ENCODE data around the gene EPHB1. TPM values are rescaled to one million over a fixed set of nuclear protein-coding genes. Genes with fewer than 3 reads are reported as not detected.
"Not testable (repeated sequence)": the region's sequence is repeated elsewhere in the genome, so short reads cannot be mapped to it uniquely, and the experiment has no call there.

Gene EPHB1
- polyA plus RNA-seq, 1 experiment = 0.11 TPM

DNA sequence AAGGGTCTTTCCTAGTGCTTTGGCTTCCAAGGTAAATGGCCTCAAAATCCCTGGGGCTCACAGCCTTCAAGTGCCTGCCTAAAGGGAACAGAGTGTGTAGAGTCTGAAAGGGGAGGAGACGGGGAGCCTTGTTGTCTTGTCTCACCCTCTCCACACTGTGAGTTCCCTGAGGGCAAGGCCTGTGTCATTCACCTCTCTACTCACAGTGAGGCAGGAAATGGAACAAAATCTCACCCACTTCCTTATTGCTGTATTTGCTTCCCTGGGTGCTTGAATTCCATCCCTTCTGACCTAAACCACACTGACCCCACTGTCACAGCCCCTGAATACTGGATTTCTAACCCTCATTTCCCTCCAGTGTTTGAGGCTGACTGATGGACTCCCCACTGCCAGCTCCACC is 197.5 kb downstream of the EPHB1 start:
- no peak for DNase-seq (ENCODE audit: low read depth, low spot score)
- no peaks in the 10 kb centered on the region for H3K27me3 ChIP-seq (ENCODE audit: control insufficient read depth, insufficient read depth, low read length)
- ChIA-PET CTCF (no interaction called here), POLR2A (no interaction called here)
- no peaks in the 10 kb centered on the region for H3K9me3 ChIP-seq (ENCODE audit: control insufficient read depth, insufficient read depth, low read length)
- no peak overlapping the region for H3K4me3 ChIP-seq (ENCODE audit: low read depth, low read length)
- no peak overlapping the region for H3K27ac ChIP-seq (ENCODE audit: low read depth, low read length)
- TF ChIP-seq, protein P1, sequence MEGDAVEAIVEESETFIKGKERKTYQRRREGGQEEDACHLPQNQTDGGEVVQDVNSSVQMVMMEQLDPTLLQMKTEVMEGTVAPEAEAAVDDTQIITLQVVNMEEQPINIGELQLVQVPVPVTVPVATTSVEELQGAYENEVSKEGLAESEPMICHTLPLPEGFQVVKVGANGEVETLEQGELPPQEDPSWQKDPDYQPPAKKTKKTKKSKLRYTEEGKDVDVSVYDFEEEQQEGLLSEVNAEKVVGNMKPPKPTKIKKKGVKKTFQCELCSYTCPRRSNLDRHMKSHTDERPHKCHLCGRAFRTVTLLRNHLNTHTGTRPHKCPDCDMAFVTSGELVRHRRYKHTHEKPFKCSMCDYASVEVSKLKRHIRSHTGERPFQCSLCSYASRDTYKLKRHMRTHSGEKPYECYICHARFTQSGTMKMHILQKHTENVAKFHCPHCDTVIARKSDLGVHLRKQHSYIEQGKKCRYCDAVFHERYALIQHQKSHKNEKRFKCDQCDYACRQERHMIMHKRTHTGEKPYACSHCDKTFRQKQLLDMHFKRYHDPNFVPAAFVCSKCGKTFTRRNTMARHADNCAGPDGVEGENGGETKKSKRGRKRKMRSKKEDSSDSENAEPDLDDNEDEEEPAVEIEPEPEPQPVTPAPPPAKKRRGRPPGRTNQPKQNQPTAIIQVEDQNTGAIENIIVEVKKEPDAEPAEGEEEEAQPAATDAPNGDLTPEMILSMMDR (IDR thresholded peaks at IDR 0.05; ENCODE audit: low read depth, low read length) = no peak

DNA sequence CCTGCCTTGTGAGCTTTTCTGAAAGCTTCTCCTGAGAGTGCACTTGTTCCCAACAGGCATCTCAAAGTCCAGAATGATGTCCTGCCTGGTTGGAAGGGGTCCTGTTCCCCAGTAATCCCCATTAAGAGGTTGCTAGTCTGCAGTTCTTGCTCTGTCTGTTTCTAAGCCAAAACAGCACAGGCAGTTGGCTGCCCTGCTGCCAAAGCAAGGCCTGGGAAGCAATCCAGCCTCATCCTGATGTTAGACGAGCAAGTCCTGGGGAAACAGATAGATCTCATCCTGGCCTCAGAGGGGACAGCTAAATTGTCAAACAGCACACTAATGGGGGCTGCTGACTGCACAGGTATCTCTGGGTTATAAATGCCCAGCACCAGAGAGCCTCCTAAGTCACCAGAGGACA is 198.0 kb downstream of the EPHB1 start:
- no peak for DNase-seq (ENCODE audit: low read depth, low spot score)
- TF ChIP-seq, protein P1 (IDR thresholded peaks at IDR 0.05; ENCODE audit: low read depth, low read length) = no peak
- ChIA-PET CTCF (no interaction called here), POLR2A (no interaction called here)
- Histone ChIP-seq H3K4me3 (ENCODE audit: low read depth, low read length) (no peak overlapping the region), H3K27ac (ENCODE audit: low read depth, low read length) (no peak overlapping the region), H3K9me3 (ENCODE audit: control insufficient read depth, insufficient read depth, low read length) (no peaks in the 10 kb centered on the region), H3K27me3 (ENCODE audit: control insufficient read depth, insufficient read depth, low read length) (no peaks in the 10 kb centered on the region)

DNA sequence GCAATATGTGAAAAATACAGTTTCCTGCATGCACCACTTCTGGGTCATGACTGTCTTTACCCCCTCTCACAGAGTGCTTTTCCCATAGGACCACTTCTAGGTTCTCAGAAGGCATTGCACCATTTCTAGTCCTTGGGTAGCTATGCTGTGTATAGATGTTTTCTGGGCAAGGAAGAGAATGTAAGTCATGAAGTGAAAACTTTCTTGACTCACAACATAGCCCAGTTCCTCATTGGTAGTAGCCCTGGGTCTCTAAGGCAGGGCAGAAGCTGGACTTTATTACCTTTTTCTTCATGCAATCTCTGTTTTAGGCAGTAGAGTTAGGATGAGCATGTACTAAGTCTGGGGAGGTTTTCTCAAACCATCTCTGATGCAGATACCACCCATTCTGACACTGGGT is 203.1 kb downstream of the EPHB1 start:
- TF ChIP-seq, protein P1 (IDR thresholded peaks at IDR 0.05; ENCODE audit: low read depth, low read length) = no peak
- Histone ChIP-seq H3K27ac (ENCODE audit: low read depth, low read length) (no peak overlapping the region), H3K9me3 (ENCODE audit: control insufficient read depth, insufficient read depth, low read length) (no peaks in the 10 kb centered on the region), H3K27me3 (ENCODE audit: control insufficient read depth, insufficient read depth, low read length) (no peaks in the 10 kb centered on the region), H3K4me3 (ENCODE audit: low read depth, low read length) (no peak overlapping the region)
- ChIA-PET POLR2A (no interaction called here), CTCF (no interaction called here)
- DNase-seq (ENCODE audit: low read depth, low spot score) = no peak

DNA sequence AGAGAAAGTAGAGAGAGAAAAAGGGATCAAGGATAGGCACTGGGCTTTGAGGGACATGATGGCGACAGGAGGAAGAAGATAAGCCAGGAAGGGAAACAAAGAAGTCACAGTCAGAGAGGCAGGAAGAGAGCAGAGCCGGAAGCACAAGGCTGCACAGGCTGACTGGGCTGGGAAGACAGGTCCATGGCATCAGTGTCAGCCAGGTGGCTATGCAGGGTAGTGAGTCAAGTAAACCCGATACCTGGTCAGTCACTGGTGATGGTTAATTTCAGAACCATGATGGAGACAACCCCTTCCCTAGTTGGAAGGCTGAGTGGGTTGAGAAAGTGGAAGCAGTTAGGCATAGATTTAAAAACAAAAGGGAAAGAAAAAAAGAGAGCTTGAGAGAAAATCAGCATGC is 203.8 kb downstream of the EPHB1 start:
- CTCF ChIA-PET = no interaction called here

DNA sequence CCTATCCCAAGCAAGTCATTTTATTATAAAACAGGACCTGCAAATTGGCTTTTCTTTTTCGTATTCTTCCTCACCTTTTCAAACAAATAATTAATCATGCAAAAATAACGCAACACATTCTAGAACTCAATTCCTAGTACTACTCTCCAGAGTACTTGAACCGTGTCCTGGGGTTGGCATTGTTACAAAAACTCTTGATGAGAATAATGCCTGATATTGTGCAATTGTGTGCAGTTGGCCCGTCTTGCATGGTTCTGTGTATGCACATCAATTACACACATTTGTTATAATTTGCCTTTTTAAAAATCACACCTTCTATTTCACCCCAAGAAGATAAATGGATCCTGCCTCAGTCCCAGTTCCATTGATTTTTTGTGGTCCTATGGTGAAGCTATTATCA is 205.4 kb downstream of the EPHB1 start:
- Histone ChIP-seq H3K4me3 (ENCODE audit: low read depth, low read length) (no peak overlapping the region), H3K27me3 (ENCODE audit: control insufficient read depth, insufficient read depth, low read length) (no peaks in the 10 kb centered on the region), H3K27ac (ENCODE audit: low read depth, low read length) (no peak overlapping the region), H3K9me3 (ENCODE audit: control insufficient read depth, insufficient read depth, low read length) (no peaks in the 10 kb centered on the region)
- POLR2A ChIA-PET = no interaction called here
- CTCF ChIA-PET = no interaction called here
- no peak for DNase-seq (ENCODE audit: low read depth, low spot score)
- TF ChIP-seq, protein P1 (IDR thresholded peaks at IDR 0.05; ENCODE audit: low read depth, low read length) = no peak

More for the DNA sequence above, 203.8 kb downstream of the EPHB1 start:
- TF ChIP-seq, protein P1 (IDR thresholded peaks at IDR 0.05; ENCODE audit: low read depth, low read length) = no peak
- Histone ChIP-seq H3K9me3 (ENCODE audit: control insufficient read depth, insufficient read depth, low read length) (no peaks in the 10 kb centered on the region), H3K4me3 (ENCODE audit: low read depth, low read length) (no peak overlapping the region), H3K27me3 (ENCODE audit: control insufficient read depth, insufficient read depth, low read length) (no peaks in the 10 kb centered on the region), H3K27ac (ENCODE audit: low read depth, low read length) (no peak overlapping the region)
- DNase-seq (ENCODE audit: low read depth, low spot score) = no peak
- POLR2A ChIA-PET = no interaction called here

DNA sequence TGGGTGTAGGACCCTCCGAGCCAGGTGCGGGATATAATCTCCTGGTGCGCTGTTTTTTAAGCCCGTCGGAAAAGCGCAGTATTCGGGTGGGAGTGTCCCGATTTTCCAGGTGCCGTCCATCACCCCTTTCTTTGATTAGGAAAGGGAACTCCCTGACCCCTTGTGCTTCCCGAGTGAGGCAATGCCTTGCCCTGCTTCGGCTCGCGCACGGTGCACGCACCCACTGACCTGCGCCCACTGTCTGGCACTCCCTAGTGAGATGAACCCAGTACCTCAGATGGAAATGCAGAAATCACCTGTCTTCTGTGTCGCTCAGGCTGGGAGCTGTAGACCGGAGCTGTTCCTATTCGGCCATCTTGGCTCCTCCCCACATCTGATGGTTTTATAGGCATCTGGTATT is 210.6 kb downstream of the EPHB1 start:
- H3K4me3 ChIP-seq (ENCODE audit: low read depth, low read length); H3K27ac ChIP-seq (ENCODE audit: low read depth, low read length); POLR2A ChIA-PET; CTCF ChIA-PET; H3K27me3 ChIP-seq (ENCODE audit: control insufficient read depth, insufficient read depth, low read length); DNase-seq (ENCODE audit: low read depth, low spot score); H3K9me3 ChIP-seq (ENCODE audit: control insufficient read depth, insufficient read depth, low read length): not testable (repeated sequence)
